HCT116 (cell line): Measurements from ENCODE around the gene DHRS7C.

Source experiments
- CTCF ChIP-seq, 3 experiments: fragments of 200-600 bp in 1 of 3; sonication (generic) in 1 of 3; IDR thresholded peaks in 2 of 3; conservative IDR thresholded peaks in 1 of 3; 2 replicates each; pipeline ENCODE4 v1.5.1; 2012 to 2017; ENCODE audit warnings: low read depth in 2 of 3, low read length in 2 of 3, antibody characterized with exemption in 1 of 3, borderline replicate concordance in 1 of 3, control low read depth in 1 of 3, mild to moderate bottlenecking in 1 of 3, mixed read lengths in 1 of 3, mixed run types in 1 of 3, moderate library complexity in 1 of 3; ENCODE audit not compliant: insufficient read depth in 1 of 3
- JUND ChIP-seq: IDR thresholded peaks from 2 replicates; pipeline ENCODE4 v1.6.1; 2012
- POLR2A ChIP-seq: IDR thresholded peaks from 2 replicates; pipeline ENCODE4 v1.7.0; 2011; ENCODE audit warnings: borderline replicate concordance; ENCODE audit not compliant: insufficient read depth, insufficient read length; ENCODE audit errors: extremely low read depth
- POLR2AphosphoS5 ChIP-seq: IDR thresholded peaks from 2 replicates; pipeline ENCODE4 v1.6.1; 2011; ENCODE audit warnings: mild to moderate bottlenecking, low read depth, low read length, moderate library complexity
- SRF ChIP-seq: IDR thresholded peaks from 2 replicates; pipeline ENCODE4 v1.6.1; 2012; ENCODE audit warnings: low read depth

GRCh38 chr17:9769036-9769695 lies 22.2 kb downstream of the DHRS7C start:
- TF ChIP-seq CTCF (IDR thresholded peaks at IDR 0.05 in 2 of 3, conservative IDR thresholded peaks at IDR 0.05 in 1 of 3; ENCODE audit: borderline replicate concordance in 1 of 3, insufficient read depth in 1 of 3, low read depth in 2 of 3, low read length in 2 of 3): no peak
- no peak for TF ChIP-seq POLR2AphosphoS5
- no peak for TF ChIP-seq POLR2A
- TF ChIP-seq SRF: no peak
- TF ChIP-seq JUND: no peak
